HepG2 (cell line): Measurements from ENCODE around the gene VPS11. TPM values are rescaled to one million over a fixed set of nuclear protein-coding genes. Genes with fewer than 3 reads are reported as not detected.
A peak's percentile ranks its signal among the peaks of the same experiment; 100 is the strongest.

ENCODE experiments used
- ARID4A ChIP-seq: sonication (generic); formaldehyde crosslinking; IDR thresholded peaks from 2 replicates; pipeline ENCODE4 v1.5.0; 2020; ENCODE audit warnings: mild to moderate bottlenecking, missing genetic modification reagents, borderline replicate concordance
- CHCHD3 ChIP-seq: sonication (generic); formaldehyde crosslinking; IDR thresholded peaks from 2 replicates; pipeline ENCODE4 v1.8.0; 2022; ENCODE audit warnings: mild to moderate bottlenecking, missing genetic modification reagents, moderate library complexity
- CSRNP1 ChIP-seq: sonication (generic); formaldehyde crosslinking; IDR thresholded peaks from 2 replicates; pipeline ENCODE4 v1.8.1; 2023; ENCODE audit warnings: mild to moderate bottlenecking, missing genetic modification reagents
- NCOR1 ChIP-seq: fragments of 200-600 bp; sonication (generic); IDR thresholded peaks from 2 replicates; pipeline ENCODE4 v1.7.0; 2017; ENCODE audit warnings: antibody characterized with exemption, low read length, borderline replicate concordance
- NR2F2 ChIP-seq: IDR thresholded peaks from 2 replicates; pipeline ENCODE4 v1.6.1; 2012; ENCODE audit warnings: low read depth, inconsistent platforms, borderline replicate concordance
- PAX8 ChIP-seq: sonication (generic); formaldehyde crosslinking; IDR thresholded peaks from 2 replicates; pipeline ENCODE4 v1.8.0; 2022; ENCODE audit warnings: mild to moderate bottlenecking, missing genetic modification reagents, borderline replicate concordance
- RBM22 ChIP-seq: fragments of 200-400 bp; formaldehyde crosslinking; optimal IDR thresholded peaks from 2 replicates; pipeline ENCODE3; 2017; ENCODE audit warnings: mild to moderate bottlenecking, low read length, moderate library complexity
- SNAPC4 ChIP-seq: sonication (generic); formaldehyde crosslinking; IDR thresholded peaks from 2 replicates; pipeline ENCODE4 v1.4.0; 2020; ENCODE audit warnings: mild to moderate bottlenecking, missing genetic modification reagents
- USF2 ChIP-seq, 2 experiments: sonication (generic) in 1 of 2; formaldehyde crosslinking in 1 of 2; IDR thresholded peaks; 2 replicates each; pipeline versions ENCODE4 v1.5.1 to v1.6.1; 2011 to 2020; ENCODE audit warnings: borderline replicate concordance in 1 of 2, low read depth in 1 of 2, low read length in 1 of 2, mild to moderate bottlenecking in 1 of 2, missing genetic modification reagents in 1 of 2, moderate library complexity in 1 of 2
- XRCC5 ChIP-seq: fragments of 200-400 bp; formaldehyde crosslinking; optimal IDR thresholded peaks from 2 replicates; pipeline ENCODE3; 2017; ENCODE audit warnings: mild to moderate bottlenecking, low read length
- ZGPAT ChIP-seq: IDR thresholded peaks from 2 replicates; pipeline ENCODE4 v1.6.1; 2016; ENCODE audit warnings: mild to moderate bottlenecking
- ZNF615 ChIP-seq: sonication (generic); formaldehyde crosslinking; IDR thresholded peaks from 2 replicates; pipeline ENCODE4 v1.5.0; 2020; ENCODE audit warnings: mild to moderate bottlenecking, missing genetic modification reagents, borderline replicate concordance
- polyA plus RNA-seq, 8 experiments: library from polyadenylated mRNA; depleted of rRNA in 3 of 8; stranded (reverse) in 7 of 8; unstranded in 1 of 8; fragments of >200 nt; fragmentation: Illumina TruSeq in 4 of 8; extraction: Trizol in 4 of 8; gene quantifications; 2 replicates each; pipeline versions ENCODE4 v1.2.1 to v1.2.3, GENCODE V29; 2011 to 2016; ENCODE audit warnings: low read depth in 4 of 8, missing spikeins in 1 of 8, mixed read lengths in 1 of 8; ENCODE audit not compliant: insufficient read depth in 1 of 8
- total RNA-seq, 5 experiments: library from RNA; depleted of rRNA; stranded (reverse); fragments of >200 nt; fragmentation: Illumina TruSeq; extraction: Trizol; gene quantifications; 2 replicates each; pipeline ENCODE4 v1.2.3, GENCODE V29; 2016; ENCODE audit warnings: low read depth in 1 of 5

The VPS11 gene
- total and polyA plus RNA-seq, 2 of the 13 experiments (the other 11 are each of a cell fraction or from before 2014, with no cell fraction given) = 13.7 to 21.6 TPM

GRCh38 chr11:119108857-119109221 is 41.2 kb downstream of the VPS11 start (continued):
- TF ChIP-seq CSRNP1 (CRISPR knock-in tag) = no peak
- no peak for TF ChIP-seq SNAPC4 (CRISPR knock-in tag)
- no peak for TF ChIP-seq NR2F2
- TF ChIP-seq RBM22 = no peak
- no peak for TF ChIP-seq USF2 (IDR thresholded peaks at IDR 0.05; ENCODE audit: low read depth, low read length)
- no peak for TF ChIP-seq USF2 (CRISPR knock-in tag; IDR thresholded peaks at IDR 0.05; ENCODE audit: borderline replicate concordance)
- no peak for TF ChIP-seq ZGPAT
- no peak for TF ChIP-seq XRCC5
- TF ChIP-seq PAX8 = no peak
- peak; percentile 62; the same call in 1 of the 2 replicates for TF ChIP-seq ARID4A (CRISPR knock-in tag)
- no peak for TF ChIP-seq ZNF615
- peak; percentile 81; the same call in 1 of the 2 replicates for TF ChIP-seq NCOR1
- TF ChIP-seq CHCHD3 (CRISPR knock-in tag) = no peak
